IMR-90 (cell line): ENCODE data around the gene SLC6A3. TPM values are rescaled to one million over a fixed set of nuclear protein-coding genes. Genes with fewer than 3 reads are reported as not detected.

Experiments
- ATAC-seq: fragments of 200-7000 bp; cut with Tn5 transposase; 2 replicates; pipeline ENCODE4 v1.9.1; 2020; ENCODE audit warnings: low read depth, mild to moderate bottlenecking, moderate library complexity
- BruUV-seq: library from RNA; stranded (reverse); fragments of 400-500 nt; replicated peaks from 2 replicates; lab custom pipeline; 2021; lab: Mats Ljungman, UMichigan
- CTCF ChIA-PET: fragments of 300-600 bp; formaldehyde crosslinking; extraction: SDS; loops from one replicate; lab custom pipeline; 2021; ENCODE audit warnings: antibody characterized with exemption; lab: Yijun Ruan, JAX
- POLR2A ChIA-PET: fragments of 300-600 bp; sonication (Branson Sonifier 250); formaldehyde crosslinking; loops from one replicate; lab custom pipeline; 2022; ENCODE audit warnings: antibody characterized with exemption; ENCODE audit not compliant: unreplicated experiment; lab: Charles Lee
- DNase-seq: peaks from one replicate; pipeline ENCODE4 v3.0.0; 2013
- H2AFZ ChIP-seq: replicated peaks from 2 replicates; pipeline ENCODE3; 2013; ENCODE audit warnings: low read length, mild to moderate bottlenecking; ENCODE audit not compliant: poor library complexity
- H2AK5ac ChIP-seq: 2 replicates; pipeline ENCODE4 v1.6.1; 2013; ENCODE audit warnings: low read depth, low read length, inconsistent platforms
- H2AK9ac ChIP-seq: replicated peaks from 2 replicates; pipeline ENCODE3; 2013; ENCODE audit warnings: mild to moderate bottlenecking, low read depth, low read length, moderate library complexity; ENCODE audit not compliant: poor library complexity
- H2BK120ac ChIP-seq: 2 replicates; pipeline ENCODE4 v1.6.1; 2013; ENCODE audit warnings: low read depth, low read length, inconsistent platforms
- H2BK15ac ChIP-seq: 3 replicates; pipeline ENCODE4 v1.6.1; 2013; ENCODE audit warnings: low read depth, low read length, inconsistent platforms
- H2BK20ac ChIP-seq: 2 replicates; pipeline ENCODE4 v1.6.1; 2013; ENCODE audit warnings: low read depth, mild to moderate bottlenecking, inconsistent platforms, low read length, moderate library complexity
- H2BK5ac ChIP-seq: 2 replicates; pipeline ENCODE4 v1.6.1; 2013; ENCODE audit warnings: mild to moderate bottlenecking, low read depth, low read length, inconsistent platforms; ENCODE audit not compliant: poor library complexity, severe bottlenecking
- H3K14ac ChIP-seq: replicated peaks from 2 replicates; pipeline ENCODE4 v1.6.1; 2013; ENCODE audit warnings: low read depth, low read length, inconsistent platforms
- H3K18ac ChIP-seq: 2 replicates; pipeline ENCODE4 v1.6.1; 2013; ENCODE audit warnings: low read depth, low read length, control low read depth
- H3K23ac ChIP-seq: 2 replicates; pipeline ENCODE4 v1.6.1; 2013; ENCODE audit warnings: low read depth, low read length, inconsistent platforms
- H3K27ac ChIP-seq: 2 replicates; pipeline ENCODE4 v1.5.1; 2013; ENCODE audit warnings: mild to moderate bottlenecking, control low read depth, low read length; ENCODE audit not compliant: insufficient read depth
- H3K27me3 ChIP-seq: 2 replicates; pipeline ENCODE4 v1.6.1; 2013; ENCODE audit warnings: low read length; ENCODE audit not compliant: control insufficient read depth, insufficient read depth
- H3K36me3 ChIP-seq: 2 replicates; pipeline ENCODE4 v1.6.1; 2013; ENCODE audit warnings: low read length, mixed read lengths; ENCODE audit not compliant: control insufficient read depth, insufficient read depth
- H3K4ac ChIP-seq: 2 replicates; pipeline ENCODE4 v1.6.1; 2013; ENCODE audit warnings: low read depth, low read length, inconsistent platforms
- H3K4me1 ChIP-seq: 2 replicates; pipeline ENCODE4 v1.6.1; 2013; ENCODE audit warnings: low read length, mixed read lengths; ENCODE audit not compliant: control insufficient read depth, insufficient read depth
- H3K4me2 ChIP-seq: 2 replicates; pipeline ENCODE4 v1.6.1; 2013; ENCODE audit warnings: low read depth, mild to moderate bottlenecking, control low read depth, low read length, moderate library complexity
- H3K4me3 ChIP-seq: 2 replicates; pipeline ENCODE4 v1.5.1; 2013; ENCODE audit warnings: low read depth, mild to moderate bottlenecking, control low read depth, low read length, moderate library complexity; ENCODE audit not compliant: insufficient read depth
- H3K56ac ChIP-seq: 2 replicates; pipeline ENCODE4 v1.6.1; 2013; ENCODE audit warnings: low read length, inconsistent platforms; ENCODE audit not compliant: insufficient read depth; ENCODE audit errors: extremely low read depth
- H3K79me1 ChIP-seq, 2 experiments: 2 replicates each; pipeline ENCODE4 v1.6.1; 2013; ENCODE audit warnings: low read length in 2 of 2, inconsistent platforms in 1 of 2, low read depth in 1 of 2
- H3K9ac ChIP-seq: 2 replicates; pipeline ENCODE4 v1.6.1; 2013; ENCODE audit warnings: low read depth, low read length, control low read depth
- H3K9me1 ChIP-seq: 2 replicates; pipeline ENCODE4 v1.6.1; 2013; ENCODE audit warnings: low read length, inconsistent platforms; ENCODE audit not compliant: insufficient read depth
- H3K9me3 ChIP-seq: 2 replicates; pipeline ENCODE4 v1.6.1; 2013; ENCODE audit warnings: low read length; ENCODE audit not compliant: control insufficient read depth, insufficient read depth
- H4K20me1 ChIP-seq: 2 replicates; pipeline ENCODE4 v1.6.1; 2013; ENCODE audit warnings: low read length, inconsistent platforms; ENCODE audit not compliant: insufficient read depth
- H4K5ac ChIP-seq: 2 replicates; pipeline ENCODE4 v1.6.1; 2013; ENCODE audit warnings: mild to moderate bottlenecking, low read depth, low read length, control low read depth
- H4K8ac ChIP-seq, 2 experiments: 2 replicates each; pipeline ENCODE4 v1.6.1; 2013; ENCODE audit warnings: low read depth in 2 of 2, low read length in 2 of 2, control low read depth in 1 of 2, inconsistent platforms in 1 of 2
- H4K91ac ChIP-seq: 2 replicates; pipeline ENCODE4 v1.6.1; 2013; ENCODE audit warnings: low read depth, low read length, inconsistent platforms; ENCODE audit not compliant: insufficient read depth
- CHD1 ChIP-seq: IDR thresholded peaks from 2 replicates; pipeline ENCODE4 v1.6.1; 2012; ENCODE audit warnings: low read depth, low read length, improper control_type of control experiment
- MAZ ChIP-seq: IDR thresholded peaks from 2 replicates; pipeline ENCODE4 v1.6.1; 2012; ENCODE audit warnings: low read depth, mild to moderate bottlenecking, low read length, improper control_type of control experiment, moderate library complexity, borderline replicate concordance
- MXI1 ChIP-seq: IDR thresholded peaks from 2 replicates; pipeline ENCODE4 v1.6.1; 2012; ENCODE audit warnings: low read depth, mild to moderate bottlenecking, low read length, moderate library complexity, borderline replicate concordance
- RCOR1 ChIP-seq: IDR thresholded peaks from 2 replicates; pipeline ENCODE4 v1.6.1; 2012; ENCODE audit warnings: mild to moderate bottlenecking, low read length, improper control_type of control experiment; ENCODE audit not compliant: insufficient replicate concordance
- RFX5 ChIP-seq: IDR thresholded peaks from 2 replicates; pipeline ENCODE4 v1.8.0; 2012; ENCODE audit warnings: low read depth, mild to moderate bottlenecking, low read length, moderate library complexity
- USF2 ChIP-seq: fragments of 150-350 bp; IDR thresholded peaks from 2 replicates; pipeline ENCODE4 v1.6.1; 2017; ENCODE audit warnings: mild to moderate bottlenecking, antibody characterized with exemption, low read length, low read depth
- WGBS, 2 experiments: methylation state at CpG; one replicate each; pipeline versions ENCODE4 v1.1.5 to v1.1.7; 2013; ENCODE audit warnings: missing lambda C conversion rate in 2 of 2; ENCODE audit not compliant: insufficient read length in 1 of 2; ENCODE audit errors: extremely low coverage in 2 of 2; 5-methylcytosine and 5-hydroxymethylcytosine counted together
- dilution Hi-C: fragments of 300-500 bp; cut with HindIII; formaldehyde crosslinking; loops from one replicate; pipeline ENCODE4 v1.14.3; 2018; ENCODE audit warnings: low sequenced_read_pairs; ENCODE audit not compliant: unreplicated experiment
- in situ Hi-C: fragments of 300-500 bp; cut with MboI; formaldehyde crosslinking; loops from 3 replicates; pipeline ENCODE4 v1.14.3; 2019; ENCODE audit warnings: low sequenced_read_pairs, inconsistent platforms, mixed read lengths
- intact Hi-C: fragments of 100-400 bp; cut with micrococcal nuclease; formaldehyde crosslinking; loops from 2 replicates; pipeline ENCODE4 v1.10.0; 2022
- polyA plus RNA-seq, 3 experiments: library from polyadenylated mRNA; depleted of rRNA; stranded (reverse); fragments of >200 nt; gene quantifications; 2 replicates each; pipeline ENCODE4 v1.2.3, GENCODE V29; 2012; ENCODE audit warnings: low replicate concordance in 1 of 3
- total RNA-seq: library from RNA; depleted of rRNA; stranded (reverse); fragments of >200 nt; gene quantifications from 2 replicates; pipeline ENCODE4 v1.2.3, GENCODE V29; 2012

SLC6A3 gene
- total and polyA plus RNA-seq, 2 of the 4 experiments (the other 2 are of a cell fraction), result not detected

GRCh38 chr5:1351156-1351555 is 94.1 kb downstream of the SLC6A3 start:
- Histone ChIP-seq H2AFZ (no peak overlapping the region), H3K9ac (no peak overlapping the region), H2AK9ac (no peak overlapping the region), H2AK5ac (no peak overlapping the region), H3K27me3 (peaks cover 15% of the 10 kb centered on the region; the same call in 1 of the 2 replicates), H3K56ac (no peak overlapping the region), H2BK20ac (no peak overlapping the region), H4K20me1 (no peaks in the 10 kb centered on the region), H4K91ac (no peak overlapping the region), H3K4me2 (no peak overlapping the region), H3K14ac (no peak overlapping the region), H4K5ac (no peak overlapping the region), H3K27ac (no peak overlapping the region), H3K4me1 (no peaks in the 10 kb centered on the region), H2BK5ac (no peak overlapping the region), H3K18ac (no peak overlapping the region), H3K4me3 (no peak overlapping the region), H2BK15ac (no peak overlapping the region), H3K23ac (no peak overlapping the region), H3K36me3 (no peaks in the 10 kb centered on the region), H3K9me3 (no peaks in the 10 kb centered on the region), H3K79me1 (no peaks in the 10 kb centered on the region), H3K9me1 (no peaks in the 10 kb centered on the region), H3K4ac (no peak overlapping the region), H4K8ac (no peak overlapping the region), H2BK120ac (no peak overlapping the region)
- WGBS, 2 experiments, result no CpG with 5 or more reads among the region's 4 CpGs
- POLR2A ChIA-PET, result no interaction called here
- CTCF ChIA-PET, result no interaction called here
- no peak for DNase-seq
- BruUV-seq, result no TSS peak
- TF ChIP-seq RCOR1 (no peak), MAZ (no peak), RFX5 (no peak), USF2 (no peak), CHD1 (no peak), MXI1 (no peak)
- in situ Hi-C loops, result loop anchor here (25.0 kb wide), 1 partner anchor 286 kb away; no protein-coding TSS in a partner anchor
- no peak for ATAC-seq
- intact Hi-C loops, result no loop called here
- dilution Hi-C loops, result no loop called here
